Right atrium auricular region (tissue), 2 donors: ENCODE data around the gene ABHD6. TPM values are rescaled to one million over a fixed set of nuclear protein-coding genes. Genes with fewer than 3 reads are reported as not detected.

Source experiments
- DNase-seq: peaks from one replicate; pipeline ENCODE4 v3.0.0-alpha.2; 2019; ENCODE audit warnings: low spot score
- H3K27ac ChIP-seq, 2 donors: fragments of 200-600 bp; sonication (generic); 1 replicate in 1 of 2; 2 replicates in 1 of 2; pipeline ENCODE4 v1.5.1; 2016 to 2019
- H3K27me3 ChIP-seq, 2 donors: fragments of 200-600 bp; sonication (generic); one replicate each; pipeline versions ENCODE4 v1.5.1 to v1.6.0; 2017 to 2019
- H3K36me3 ChIP-seq: fragments of 200-600 bp; sonication (generic); one replicate; pipeline ENCODE4 v1.5.1; 2016
- H3K4me1 ChIP-seq, 2 donors: fragments of 200-600 bp; sonication (generic); one replicate each; pipeline versions ENCODE4 v1.5.1 to v1.6.0; 2017 to 2019
- H3K4me3 ChIP-seq, 2 donors: fragments of 200-600 bp; sonication (generic); 1 replicate in 1 of 2; 2 replicates in 1 of 2; pipeline ENCODE4 v1.5.1; 2017 to 2019; ENCODE audit warnings: mild to moderate bottlenecking in 1 of 2, moderate library complexity in 1 of 2
- H3K9me3 ChIP-seq, 2 donors: fragments of 200-600 bp; sonication (generic); one replicate each; pipeline ENCODE4 v1.5.1; 2019
- total RNA-seq, 2 donors: library from RNA; depleted of rRNA; stranded (reverse); fragments of >200 nt; gene quantifications; one replicate each; pipeline ENCODE4 v1.1.0, GENCODE V29; 2016
- TF ChIP-seq, protein P1 (sequence below), 2 donors: fragments of 200-600 bp; sonication (generic); IDR thresholded peaks; one replicate each; pipeline ENCODE4 v1.5.1; 2019; ENCODE audit warnings: antibody characterized with exemption in 2 of 2

ABHD6 gene
- total RNA-seq, 2 donors from 2014 or later = 11.3 to 13.8 TPM

DNA sequence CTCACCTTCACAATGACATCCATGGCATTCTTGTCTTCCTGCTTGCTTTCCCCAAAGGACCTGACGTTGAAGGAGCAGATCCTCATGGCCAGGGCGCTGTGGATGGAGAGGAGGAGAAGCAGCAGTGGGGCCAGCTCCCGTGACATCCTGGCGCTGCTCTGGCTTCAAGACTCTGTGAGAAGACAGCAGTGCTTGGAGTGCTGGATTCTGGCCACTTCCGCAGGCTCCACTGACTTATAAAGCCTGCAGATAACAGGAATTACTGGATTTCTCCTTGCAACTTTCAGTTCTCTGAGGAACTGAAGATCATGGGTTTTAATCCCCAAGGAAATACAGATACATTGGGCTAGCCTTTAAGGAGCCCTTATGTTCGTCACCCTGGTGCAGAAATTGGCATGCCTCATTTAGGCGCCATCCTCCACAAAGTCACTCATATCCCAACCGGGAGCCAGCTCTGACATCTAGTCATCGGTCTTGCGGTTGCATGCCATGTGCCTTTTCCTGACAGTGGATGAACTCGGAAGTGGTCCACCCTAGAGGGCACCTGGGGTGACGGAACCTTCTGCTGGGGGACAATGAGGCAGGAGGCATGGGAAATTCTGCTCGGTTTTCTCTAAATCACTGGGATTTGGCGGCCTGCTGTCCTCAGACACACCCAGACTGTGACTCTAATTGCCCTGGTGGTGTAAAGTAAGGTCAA, 26.7 kb upstream of the ABHD6 start, which contains the start of gene DNASE1L3:
Gene DNASE1L3, minus strand, starts transcription at position 212 of the 700 bp plus-strand sequence. Its CDS starts 66 bp downstream, at position 146.
- Histone ChIP-seq H3K27ac (no peak within 1 kb of the TSS), H3K27me3 (no peaks in the 10 kb centered on the region), H3K4me1 (peaks cover 0 to 6% of the 10 kb centered on the region in 2 donors), H3K9me3 (no peaks in the 10 kb centered on the region), H3K36me3 (no peaks in the 10 kb centered on the region), H3K4me3 (no peak within 1 kb of the TSS)
- DNase-seq = no peak
- TF ChIP-seq, protein P1, sequence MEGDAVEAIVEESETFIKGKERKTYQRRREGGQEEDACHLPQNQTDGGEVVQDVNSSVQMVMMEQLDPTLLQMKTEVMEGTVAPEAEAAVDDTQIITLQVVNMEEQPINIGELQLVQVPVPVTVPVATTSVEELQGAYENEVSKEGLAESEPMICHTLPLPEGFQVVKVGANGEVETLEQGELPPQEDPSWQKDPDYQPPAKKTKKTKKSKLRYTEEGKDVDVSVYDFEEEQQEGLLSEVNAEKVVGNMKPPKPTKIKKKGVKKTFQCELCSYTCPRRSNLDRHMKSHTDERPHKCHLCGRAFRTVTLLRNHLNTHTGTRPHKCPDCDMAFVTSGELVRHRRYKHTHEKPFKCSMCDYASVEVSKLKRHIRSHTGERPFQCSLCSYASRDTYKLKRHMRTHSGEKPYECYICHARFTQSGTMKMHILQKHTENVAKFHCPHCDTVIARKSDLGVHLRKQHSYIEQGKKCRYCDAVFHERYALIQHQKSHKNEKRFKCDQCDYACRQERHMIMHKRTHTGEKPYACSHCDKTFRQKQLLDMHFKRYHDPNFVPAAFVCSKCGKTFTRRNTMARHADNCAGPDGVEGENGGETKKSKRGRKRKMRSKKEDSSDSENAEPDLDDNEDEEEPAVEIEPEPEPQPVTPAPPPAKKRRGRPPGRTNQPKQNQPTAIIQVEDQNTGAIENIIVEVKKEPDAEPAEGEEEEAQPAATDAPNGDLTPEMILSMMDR (IDR thresholded peaks at IDR 0.05) = no peak

DNA sequence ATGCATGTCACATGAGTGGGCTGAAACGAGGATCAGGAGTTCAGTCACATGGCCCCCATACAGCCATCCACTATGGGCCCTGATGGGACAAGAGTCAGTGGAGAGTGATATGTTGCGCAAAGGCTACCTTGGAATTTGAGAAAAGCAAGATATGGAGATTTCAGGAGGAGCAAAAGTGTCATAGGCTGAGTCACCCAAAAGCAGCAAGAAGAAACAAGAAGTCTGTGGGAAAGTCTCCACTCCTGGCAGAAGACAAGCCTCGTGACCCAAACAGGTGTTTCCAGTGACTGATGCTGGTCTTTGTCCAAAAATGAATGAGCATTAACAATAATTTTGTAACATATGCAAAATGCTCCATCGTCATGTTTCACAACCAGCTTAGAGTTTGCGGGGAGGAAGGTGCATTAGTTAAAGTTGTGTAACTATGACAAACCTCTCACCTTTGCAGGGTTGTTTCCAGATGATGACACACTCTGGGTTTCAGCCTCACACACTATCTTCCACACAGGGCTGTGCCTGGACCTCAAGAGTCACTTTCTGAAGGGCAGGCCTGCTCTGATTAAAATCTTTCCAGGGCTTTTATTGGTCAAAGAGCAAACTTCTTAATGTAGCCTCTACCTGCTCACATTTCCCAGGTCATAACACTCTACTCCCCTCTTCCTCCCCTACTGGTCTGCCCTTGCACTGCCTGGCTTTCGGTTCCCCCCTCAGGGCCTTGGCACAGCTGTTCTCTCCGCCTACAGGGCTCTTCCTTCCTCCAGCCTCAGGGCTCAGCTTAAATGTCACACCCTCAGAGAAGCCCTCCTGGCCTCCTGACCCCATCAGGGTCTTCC, 22.9 kb upstream of the ABHD6 start:
- DNase-seq = no peak
- H3K36me3 ChIP-seq = no peaks in the 10 kb centered on the region
- no peak overlapping the region for H3K27ac ChIP-seq
- TF ChIP-seq, protein P1 (IDR thresholded peaks at IDR 0.05) = no peak
- H3K4me1 ChIP-seq = peaks cover 0 to 14% of the 10 kb centered on the region in 2 donors
- H3K27me3 ChIP-seq = no peaks in the 10 kb centered on the region
- no peak overlapping the region for H3K4me3 ChIP-seq
- no peaks in the 10 kb centered on the region for H3K9me3 ChIP-seq

DNA sequence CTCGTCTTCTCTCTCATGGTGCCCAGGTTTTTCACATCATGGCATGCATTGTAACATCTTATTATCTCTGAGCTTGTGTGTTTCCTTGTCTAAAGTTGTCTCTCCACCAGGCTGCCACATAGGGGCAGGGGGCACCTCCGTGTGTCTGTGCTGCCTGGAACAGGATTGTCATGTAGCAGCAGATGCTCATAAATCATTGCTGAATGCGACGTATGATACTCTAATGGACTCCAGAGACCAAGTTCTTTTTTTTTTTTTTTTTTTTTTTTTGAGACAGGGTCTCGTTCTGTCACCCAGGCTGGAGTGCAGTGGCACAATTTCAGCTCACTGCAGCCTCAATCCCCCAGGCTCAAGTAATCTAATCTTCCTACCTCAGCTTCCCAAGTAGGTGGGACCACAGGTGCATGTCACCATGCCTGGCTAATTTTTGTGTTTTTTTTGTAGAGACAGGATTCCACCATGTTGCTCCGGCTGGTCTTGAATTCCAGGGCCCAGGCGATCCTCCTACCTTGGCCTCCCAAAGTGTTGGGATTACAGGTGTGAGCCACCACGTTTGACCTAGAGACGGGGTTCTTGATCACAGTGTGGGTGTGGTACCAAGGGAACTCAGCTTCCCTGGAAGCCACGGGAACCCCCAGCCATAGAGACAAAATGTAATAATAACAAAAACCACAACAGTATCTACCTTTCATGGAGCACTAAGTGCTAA, 22.1 kb upstream of the ABHD6 start:
- Histone ChIP-seq H3K27ac (no peak overlapping the region), H3K9me3 (no peaks in the 10 kb centered on the region), H3K27me3 (no peaks in the 10 kb centered on the region), H3K36me3 (no peaks in the 10 kb centered on the region), H3K4me3 (no peak overlapping the region), H3K4me1 (peaks cover 0 to 14% of the 10 kb centered on the region in 2 donors)
- no peak for DNase-seq
- TF ChIP-seq, protein P1 (IDR thresholded peaks at IDR 0.05) = no peak

DNA sequence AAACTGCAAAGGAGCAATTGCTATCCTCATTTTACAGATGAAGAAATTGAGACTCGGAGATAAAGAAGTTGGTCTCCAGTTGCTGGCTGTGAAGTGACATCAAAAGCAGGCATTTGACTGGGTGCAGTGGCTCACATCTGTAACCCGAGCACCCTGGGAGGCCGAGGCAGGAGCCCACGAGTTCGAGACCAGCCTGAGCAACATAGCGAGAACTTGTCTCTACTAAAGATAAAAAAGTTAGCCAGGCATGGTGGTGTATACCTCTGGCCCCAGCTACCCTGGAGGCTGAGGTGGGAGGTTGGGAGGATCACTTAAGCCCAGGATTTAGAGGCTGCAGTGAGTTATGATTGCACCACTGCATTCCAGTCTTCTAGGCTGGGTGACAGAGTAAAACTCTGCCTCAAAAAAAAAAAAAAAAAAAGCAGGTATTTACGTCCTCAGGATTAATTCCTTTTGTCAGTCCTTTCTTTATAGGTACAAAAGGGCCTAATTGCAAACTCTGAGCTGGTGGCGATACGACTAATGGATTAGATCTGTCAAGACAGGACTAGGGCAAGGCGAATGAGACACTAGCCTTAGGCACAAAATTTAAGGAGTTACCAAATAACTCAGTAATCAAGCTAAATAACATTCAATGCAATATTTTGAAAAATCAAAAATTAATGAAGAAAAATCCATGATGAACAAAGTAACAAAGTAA, 20.9 kb upstream of the ABHD6 start:
- no peaks in the 10 kb centered on the region for H3K27me3 ChIP-seq
- TF ChIP-seq, protein P1 (IDR thresholded peaks at IDR 0.05) = no peak
- H3K4me1 ChIP-seq = peaks cover 0 to 14% of the 10 kb centered on the region in 2 donors
- H3K36me3 ChIP-seq = no peaks in the 10 kb centered on the region
- no peak for DNase-seq
- H3K9me3 ChIP-seq = no peaks in the 10 kb centered on the region
- H3K4me3 ChIP-seq = no peak overlapping the region
- H3K27ac ChIP-seq = peak overlapping the region in 1 of 2 donors; percentile 12

DNA sequence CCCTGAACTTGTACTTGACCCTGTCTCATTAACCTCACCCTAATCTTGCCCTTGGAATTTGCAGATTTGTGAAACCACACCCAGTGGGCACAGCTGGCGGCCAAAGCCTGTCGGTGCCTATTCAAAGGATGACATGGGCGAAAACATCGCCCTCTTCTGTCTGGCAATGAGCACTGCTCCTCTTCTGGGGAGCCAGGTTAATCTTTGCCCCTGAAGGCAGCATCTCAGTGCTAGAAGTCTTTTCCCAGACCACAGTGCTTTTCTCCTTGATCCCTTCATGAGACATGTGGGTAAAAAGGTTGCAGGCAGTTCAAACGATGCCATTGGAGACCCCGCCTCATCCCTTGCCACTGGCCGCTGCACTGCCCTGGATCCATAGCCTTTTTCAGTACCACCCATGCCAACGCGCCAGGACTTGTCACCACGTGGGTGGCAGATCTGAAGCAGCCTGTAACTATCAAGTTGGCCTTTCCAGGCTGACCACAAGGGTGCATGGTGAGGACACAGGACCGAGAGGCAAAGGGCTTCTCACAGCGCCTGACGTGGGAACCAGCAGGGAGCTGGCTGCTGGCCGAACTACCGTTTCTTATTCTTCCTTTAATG, 20.3 kb upstream of the ABHD6 start:
- no peaks in the 10 kb centered on the region for H3K27me3 ChIP-seq
- no peaks in the 10 kb centered on the region for H3K9me3 ChIP-seq
- H3K36me3 ChIP-seq = no peaks in the 10 kb centered on the region
- H3K4me3 ChIP-seq = no peak overlapping the region
- DNase-seq = peak; percentile 89
- peak overlapping the region in 1 of 2 donors; percentile 12 for H3K27ac ChIP-seq
- H3K4me1 ChIP-seq = peaks cover 0 to 14% of the 10 kb centered on the region in 2 donors
- TF ChIP-seq, protein P1 (IDR thresholded peaks at IDR 0.05) = peak; percentile 52 to 84
